ENCODE measurements around the gene OR7D2.

Gene OR7D2

DNA sequence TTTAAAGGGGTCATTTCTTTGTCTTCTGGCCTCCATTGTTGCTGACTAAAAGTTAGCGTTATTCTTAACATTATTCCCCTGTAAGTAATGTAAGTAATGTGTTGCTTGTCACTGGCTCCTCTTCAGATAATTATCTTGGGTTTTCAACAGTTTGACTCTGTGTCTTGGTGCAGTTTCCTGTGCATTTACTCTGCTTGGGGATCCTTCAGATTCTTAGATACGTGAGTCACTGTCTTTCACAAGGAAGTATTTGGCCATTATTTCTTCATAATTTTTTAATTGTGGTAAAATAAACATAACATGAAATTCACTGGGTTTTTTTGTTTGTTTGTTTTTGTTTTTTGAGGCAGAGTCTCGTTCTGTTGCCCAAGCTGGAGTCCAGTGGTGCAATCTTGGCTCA, 13.5 kb upstream of the OR7D2 start:
- Histone ChIP-seq H3K9ac (ENCODE audit: low read length) (no peak overlapping the region), H3K9me2 (replicated peaks; ENCODE audit: insufficient read depth, low read length) (no peaks in the 10 kb centered on the region), H3K79me2 (ENCODE audit: low read length) (no peaks in the 10 kb centered on the region), H3K9me3 (replicated peaks; ENCODE audit: insufficient read depth, low read length) (no peaks in the 10 kb centered on the region), H3K4me1 (ENCODE audit: low read length) (no peaks in the 10 kb centered on the region), H3K36me3 (replicated peaks; ENCODE audit: insufficient read depth, low read length) (peaks cover 28% of the 10 kb centered on the region), H3F3A (ENCODE audit: insufficient read depth, low read length) (no peaks in the 10 kb centered on the region), H3K4me3 (ENCODE audit: low read length) (no peak overlapping the region), H2AFZ (ENCODE audit: low read length) (no peak overlapping the region), H3K4me2 (ENCODE audit: low read depth, low read length) (no peak overlapping the region), H3K27me3 (replicated peaks; ENCODE audit: insufficient read depth, low read length) (no peaks in the 10 kb centered on the region), H4K20me1 (ENCODE audit: insufficient read depth, low read length) (no peaks in the 10 kb centered on the region), H3K27ac (ENCODE audit: low read length) (no peak overlapping the region)
- TF ChIP-seq EZH2 (optimal IDR thresholded peaks at IDR 0.05; ENCODE audit: low read depth, low read length) = no peak
- no peak for TF ChIP-seq EZH2phosphoT487 (IDR thresholded peaks at IDR 0.05; ENCODE audit: low read length)
- TF ChIP-seq, protein P1, sequence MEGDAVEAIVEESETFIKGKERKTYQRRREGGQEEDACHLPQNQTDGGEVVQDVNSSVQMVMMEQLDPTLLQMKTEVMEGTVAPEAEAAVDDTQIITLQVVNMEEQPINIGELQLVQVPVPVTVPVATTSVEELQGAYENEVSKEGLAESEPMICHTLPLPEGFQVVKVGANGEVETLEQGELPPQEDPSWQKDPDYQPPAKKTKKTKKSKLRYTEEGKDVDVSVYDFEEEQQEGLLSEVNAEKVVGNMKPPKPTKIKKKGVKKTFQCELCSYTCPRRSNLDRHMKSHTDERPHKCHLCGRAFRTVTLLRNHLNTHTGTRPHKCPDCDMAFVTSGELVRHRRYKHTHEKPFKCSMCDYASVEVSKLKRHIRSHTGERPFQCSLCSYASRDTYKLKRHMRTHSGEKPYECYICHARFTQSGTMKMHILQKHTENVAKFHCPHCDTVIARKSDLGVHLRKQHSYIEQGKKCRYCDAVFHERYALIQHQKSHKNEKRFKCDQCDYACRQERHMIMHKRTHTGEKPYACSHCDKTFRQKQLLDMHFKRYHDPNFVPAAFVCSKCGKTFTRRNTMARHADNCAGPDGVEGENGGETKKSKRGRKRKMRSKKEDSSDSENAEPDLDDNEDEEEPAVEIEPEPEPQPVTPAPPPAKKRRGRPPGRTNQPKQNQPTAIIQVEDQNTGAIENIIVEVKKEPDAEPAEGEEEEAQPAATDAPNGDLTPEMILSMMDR (IDR thresholded peaks at IDR 0.05; ENCODE audit: low read length) = no peak
- no peak for DNase-seq

DNA sequence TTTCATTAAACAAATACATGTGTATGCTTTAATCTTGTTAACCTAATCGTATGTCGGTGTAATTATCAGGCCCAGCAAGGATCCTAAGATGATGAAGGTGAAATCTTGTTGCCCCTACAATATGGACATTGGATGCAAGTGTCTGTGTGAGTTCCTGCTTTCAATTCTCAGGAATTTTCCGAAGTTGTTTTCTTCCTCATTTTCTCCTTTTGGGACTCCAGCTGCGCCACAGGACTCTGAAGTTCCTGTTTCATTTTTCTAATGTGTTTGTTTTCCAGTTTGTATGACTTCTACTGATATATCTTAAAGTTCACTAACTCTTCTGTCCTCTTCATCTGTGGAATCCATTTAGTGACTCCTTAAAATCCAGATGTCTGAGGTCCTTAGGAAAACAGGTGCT, 11.9 kb upstream of the OR7D2 start:
- Histone ChIP-seq H4K20me1 (ENCODE audit: insufficient read depth, low read length) (no peaks in the 10 kb centered on the region), H3K4me2 (ENCODE audit: low read depth, low read length) (no peak overlapping the region), H3K9me2 (replicated peaks; ENCODE audit: insufficient read depth, low read length) (no peaks in the 10 kb centered on the region), H3F3A (ENCODE audit: insufficient read depth, low read length) (no peaks in the 10 kb centered on the region), H3K4me3 (ENCODE audit: low read length) (no peak overlapping the region), H2AFZ (ENCODE audit: low read length) (no peak overlapping the region), H3K79me2 (ENCODE audit: low read length) (no peaks in the 10 kb centered on the region), H3K9ac (ENCODE audit: low read length) (no peak overlapping the region), H3K4me1 (ENCODE audit: low read length) (no peaks in the 10 kb centered on the region), H3K27me3 (replicated peaks; ENCODE audit: insufficient read depth, low read length) (no peaks in the 10 kb centered on the region), H3K36me3 (replicated peaks; ENCODE audit: insufficient read depth, low read length) (peaks cover 13% of the 10 kb centered on the region), H3K9me3 (replicated peaks; ENCODE audit: insufficient read depth, low read length) (no peaks in the 10 kb centered on the region), H3K27ac (ENCODE audit: low read length) (no peak overlapping the region)
- DNase-seq = no peak
- TF ChIP-seq EZH2 (optimal IDR thresholded peaks at IDR 0.05; ENCODE audit: low read depth, low read length) = no peak
- TF ChIP-seq, protein P1 (IDR thresholded peaks at IDR 0.05; ENCODE audit: low read length) = no peak
- no peak for TF ChIP-seq EZH2phosphoT487 (IDR thresholded peaks at IDR 0.05; ENCODE audit: low read length)

DNA sequence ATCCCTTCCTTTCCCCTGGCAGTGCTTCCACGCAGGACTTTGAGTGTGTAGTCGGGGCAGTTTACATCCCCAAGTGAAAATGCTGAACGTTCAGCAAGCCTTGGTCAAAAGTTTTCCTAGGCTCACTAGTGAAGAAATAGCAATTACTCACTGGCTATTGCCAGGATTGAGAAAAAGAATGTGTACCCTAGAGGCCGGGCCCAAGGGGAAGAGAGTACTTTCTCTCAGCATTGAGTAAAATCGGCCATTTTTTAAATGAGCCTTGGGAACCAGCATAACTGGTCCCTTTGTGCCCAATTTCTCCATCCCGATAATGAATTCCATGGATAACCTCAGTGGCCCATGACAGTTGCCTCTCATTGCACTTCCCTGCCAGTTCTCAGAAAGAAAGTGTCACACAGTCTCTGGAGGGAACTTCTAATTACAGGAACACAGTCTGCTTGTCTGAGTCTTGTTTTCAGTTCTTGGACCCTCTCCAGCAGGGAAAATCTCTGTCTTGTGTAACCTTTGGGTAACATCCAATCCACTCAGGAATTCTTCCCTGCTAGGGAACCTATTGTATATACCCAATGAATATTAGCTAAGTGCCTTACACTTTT, 7.3 kb upstream of the OR7D2 start:
- DNase-seq = no peak
- H3K27me3 ChIP-seq (replicated peaks; ENCODE audit: insufficient read depth, low read length) = no peaks in the 10 kb centered on the region
- no peaks in the 10 kb centered on the region for H3F3A ChIP-seq (ENCODE audit: insufficient read depth, low read length)
- no peaks in the 10 kb centered on the region for H3K9me2 ChIP-seq (replicated peaks; ENCODE audit: insufficient read depth, low read length)
- no peaks in the 10 kb centered on the region for H3K9me3 ChIP-seq (replicated peaks; ENCODE audit: insufficient read depth, low read length)
- H3K4me2 ChIP-seq (ENCODE audit: low read depth, low read length) = no peak overlapping the region
- TF ChIP-seq, protein P1 (IDR thresholded peaks at IDR 0.05; ENCODE audit: low read length) = no peak
- TF ChIP-seq EZH2 (optimal IDR thresholded peaks at IDR 0.05; ENCODE audit: low read depth, low read length) = no peak
- TF ChIP-seq EZH2phosphoT487 (IDR thresholded peaks at IDR 0.05; ENCODE audit: low read length) = no peak
- no peaks in the 10 kb centered on the region for H3K36me3 ChIP-seq (replicated peaks; ENCODE audit: insufficient read depth, low read length)
- no peak overlapping the region for H3K9ac ChIP-seq (ENCODE audit: low read length)
- no peak overlapping the region for H3K27ac ChIP-seq (ENCODE audit: low read length)
- no peaks in the 10 kb centered on the region for H3K79me2 ChIP-seq (ENCODE audit: low read length)
- no peak overlapping the region for H3K4me3 ChIP-seq (ENCODE audit: low read length)
- no peak overlapping the region for H2AFZ ChIP-seq (ENCODE audit: low read length)
- H3K4me1 ChIP-seq (ENCODE audit: low read length) = no peaks in the 10 kb centered on the region
- H4K20me1 ChIP-seq (ENCODE audit: insufficient read depth, low read length) = no peaks in the 10 kb centered on the region

Measured in MM.1S (cell line).